Panc1 (cell line): ENCODE results near the gene MAPKAP1. TPM values are rescaled to one million over a fixed set of nuclear protein-coding genes. Genes with fewer than 3 reads are reported as not detected.

Source experiments
- ATAC-seq: fragments of 200-7000 bp; cut with Tn5 transposase; 2 replicates; pipeline ENCODE4 v1.9.1; 2020; ENCODE audit warnings: mild to moderate bottlenecking, moderate library complexity
- BruUV-seq: library from RNA; stranded (reverse); fragments of 400-500 nt; replicated peaks from 2 replicates; lab custom pipeline; 2021; lab: Mats Ljungman, UMichigan
- CTCF ChIA-PET: fragments of 300-600 bp; sonication (Branson Sonifier 250); formaldehyde crosslinking; loops from one replicate; lab custom pipeline; 2022; ENCODE audit warnings: antibody characterized with exemption; lab: Charles Lee
- POLR2A ChIA-PET: fragments of 300-600 bp; sonication (Branson Sonifier 250); formaldehyde crosslinking; loops from one replicate; lab custom pipeline; 2022; ENCODE audit warnings: antibody characterized with exemption; lab: Charles Lee
- DNase-seq: peaks from one replicate; pipeline ENCODE4 v3.0.0-alpha.2; 2010; ENCODE audit warnings: low read depth, low spot score
- H3K27ac ChIP-seq: 2 replicates; pipeline ENCODE4 v1.5.1; 2011; ENCODE audit warnings: mild to moderate bottlenecking, low read length, inconsistent platforms
- H3K27me3 ChIP-seq: fragments of 200-500 bp; sonication (Bioruptor generic); 2 replicates; pipeline ENCODE4 v1.6.0; 2014; ENCODE audit warnings: low read length, inconsistent platforms; ENCODE audit not compliant: control insufficient read depth, insufficient read depth
- H3K36me3 ChIP-seq: fragments of 200-500 bp; sonication (Bioruptor generic); 2 replicates; pipeline ENCODE4 v1.5.1; 2014; ENCODE audit warnings: inconsistent platforms, mild to moderate bottlenecking, low read length, moderate library complexity; ENCODE audit not compliant: control insufficient read depth, insufficient read depth
- H3K4me1 ChIP-seq: 2 replicates; pipeline ENCODE4 v1.5.1; 2011; ENCODE audit warnings: inconsistent platforms, mild to moderate bottlenecking, low read length, moderate library complexity; ENCODE audit not compliant: control insufficient read depth, insufficient read depth
- H3K4me3 ChIP-seq, 2 experiments: 2 replicates each; pipeline ENCODE4 v1.5.1; 2011 to 2012; ENCODE audit warnings: low read depth in 2 of 2, low read length in 2 of 2, mild to moderate bottlenecking in 2 of 2, inconsistent platforms in 1 of 2, moderate library complexity in 1 of 2
- H3K9me3 ChIP-seq: fragments of 200-500 bp; sonication (Bioruptor generic); 2 replicates; pipeline ENCODE4 v1.5.1; 2014; ENCODE audit warnings: low read depth, mild to moderate bottlenecking, inconsistent platforms, low read length, moderate library complexity; ENCODE audit not compliant: control insufficient read depth, insufficient read depth
- POLR2AphosphoS5 ChIP-seq: IDR thresholded peaks from 2 replicates; pipeline ENCODE4 v1.6.1; 2012; ENCODE audit warnings: mild to moderate bottlenecking, low read depth, low read length, moderate library complexity
- REST ChIP-seq, 2 experiments: IDR thresholded peaks; 2 replicates each; pipeline ENCODE4 v1.6.1; 2011 to 2012; ENCODE audit warnings: low read depth in 2 of 2, control low read depth in 1 of 2, low read length in 1 of 2, mild to moderate bottlenecking in 1 of 2, moderate library complexity in 1 of 2; ENCODE audit not compliant: insufficient read depth in 1 of 2
- SIN3A ChIP-seq: IDR thresholded peaks from 2 replicates; pipeline ENCODE4 v1.6.1; 2012; ENCODE audit warnings: low read depth, mild to moderate bottlenecking, low read length, moderate library complexity, borderline replicate concordance; ENCODE audit not compliant: insufficient read depth
- TCF7L2 ChIP-seq: IDR thresholded peaks from 2 replicates; pipeline ENCODE4 v1.6.1; 2011; ENCODE audit warnings: mild to moderate bottlenecking, low read depth, low read length, inconsistent platforms
- in situ Hi-C: cut with HindIII; loops from 2 replicates; pipeline ENCODE4 v1.10.0; 2016; ENCODE audit warnings: low sequenced_read_pairs, low pct_unique_long_range_greater_than_20kb
- intact Hi-C: fragments of 100-400 bp; cut with micrococcal nuclease; formaldehyde crosslinking; loops from one replicate; pipeline ENCODE4 v1.10.0; 2022; ENCODE audit not compliant: unreplicated experiment
- total RNA-seq: library from RNA; stranded (reverse); gene quantifications from one replicate; pipeline ENCODE4 v1.2.1, GENCODE V29; 2021; ENCODE audit not compliant: unreplicated experiment
- TF ChIP-seq, protein P1 (sequence below): fragments of 450-650 bp; IDR thresholded peaks from 2 replicates; pipeline ENCODE4 v1.5.1; 2017; ENCODE audit warnings: mild to moderate bottlenecking

MAPKAP1 gene
- total RNA-seq, 1 experiment from 2014 or later, result 72.7 TPM

- in situ Hi-C loops, result no loop called here
- ATAC-seq, result peak; percentile 96
- POLR2A ChIA-PET, result no interaction called here
Measured at GRCh38 chr9:125513668-125514413, 193.2 kb downstream of the MAPKAP1 start.

DNA sequence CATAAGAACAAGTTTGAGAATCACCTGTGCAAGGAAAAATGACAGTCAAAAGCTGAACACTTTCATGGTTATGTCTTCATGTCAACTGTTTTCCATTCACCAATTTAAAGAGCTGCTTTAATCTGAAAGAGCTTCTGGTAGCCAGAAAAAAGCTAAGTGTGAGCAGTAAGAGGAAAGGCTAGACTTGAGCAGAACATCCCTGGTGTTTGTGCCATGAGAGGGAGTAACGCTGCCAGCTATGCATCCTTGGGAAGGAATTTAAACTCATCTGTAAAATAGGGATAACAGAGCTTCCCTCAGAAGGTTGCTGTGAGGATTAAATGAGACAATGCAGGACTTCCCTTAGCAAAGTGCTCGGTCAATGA is 193.7 kb downstream of the MAPKAP1 start:
- H3K4me3 ChIP-seq, result peak overlapping the region; percentile 5 to 35; a peak in 2 of 4 replicates
- ChIA-PET CTCF (no interaction called here), POLR2A (no interaction called here)
- no TSS peak for BruUV-seq
- ATAC-seq, result peak; percentile 16; the same call in 1 of the 2 replicates
- H3K36me3 ChIP-seq, result no peaks in the 10 kb centered on the region
- H3K27ac ChIP-seq, result peak overlapping the region; percentile 57; the same call in 1 of the 2 replicates
- no peaks in the 10 kb centered on the region for H3K9me3 ChIP-seq
- intact Hi-C loops, result no loop called here
- H3K27me3 ChIP-seq, result no peaks in the 10 kb centered on the region
- TF ChIP-seq REST (IDR thresholded peaks at IDR 0.05; ENCODE audit: insufficient read depth in 1 of 2, low read depth in 2 of 2, low read length in 1 of 2) (no peak), SIN3A (no peak), TCF7L2 (no peak), POLR2AphosphoS5 (no peak)
- TF ChIP-seq, protein P1, sequence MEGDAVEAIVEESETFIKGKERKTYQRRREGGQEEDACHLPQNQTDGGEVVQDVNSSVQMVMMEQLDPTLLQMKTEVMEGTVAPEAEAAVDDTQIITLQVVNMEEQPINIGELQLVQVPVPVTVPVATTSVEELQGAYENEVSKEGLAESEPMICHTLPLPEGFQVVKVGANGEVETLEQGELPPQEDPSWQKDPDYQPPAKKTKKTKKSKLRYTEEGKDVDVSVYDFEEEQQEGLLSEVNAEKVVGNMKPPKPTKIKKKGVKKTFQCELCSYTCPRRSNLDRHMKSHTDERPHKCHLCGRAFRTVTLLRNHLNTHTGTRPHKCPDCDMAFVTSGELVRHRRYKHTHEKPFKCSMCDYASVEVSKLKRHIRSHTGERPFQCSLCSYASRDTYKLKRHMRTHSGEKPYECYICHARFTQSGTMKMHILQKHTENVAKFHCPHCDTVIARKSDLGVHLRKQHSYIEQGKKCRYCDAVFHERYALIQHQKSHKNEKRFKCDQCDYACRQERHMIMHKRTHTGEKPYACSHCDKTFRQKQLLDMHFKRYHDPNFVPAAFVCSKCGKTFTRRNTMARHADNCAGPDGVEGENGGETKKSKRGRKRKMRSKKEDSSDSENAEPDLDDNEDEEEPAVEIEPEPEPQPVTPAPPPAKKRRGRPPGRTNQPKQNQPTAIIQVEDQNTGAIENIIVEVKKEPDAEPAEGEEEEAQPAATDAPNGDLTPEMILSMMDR, result no peak
- in situ Hi-C loops, result no loop called here
- H3K4me1 ChIP-seq, result peaks cover 19% of the 10 kb centered on the region
- no peak for DNase-seq

More at GRCh38 chr9:125513668-125514413, 193.2 kb downstream of the MAPKAP1 start:
- H3K4me1 ChIP-seq, result peaks cover 19% of the 10 kb centered on the region
- H3K36me3 ChIP-seq, result no peaks in the 10 kb centered on the region
- DNase-seq, result no peak
- H3K27ac ChIP-seq, result peak overlapping the region; percentile 57
- no peaks in the 10 kb centered on the region for H3K9me3 ChIP-seq
- TF ChIP-seq POLR2AphosphoS5 (no peak), TCF7L2 (no peak), REST (IDR thresholded peaks at IDR 0.05; ENCODE audit: insufficient read depth in 1 of 2, low read depth in 2 of 2, low read length in 1 of 2) (no peak), SIN3A (no peak)
- TF ChIP-seq, protein P1, result no peak
- intact Hi-C loops, result no loop called here
- CTCF ChIA-PET, result interaction anchor here (0.5 kb wide), 1 partner anchor 314 kb away, joined by 5 read pairs; the partner anchor contains the start of gene RABEPK
- H3K4me3 ChIP-seq, result peak overlapping the region; percentile 5 to 35; a peak in 2 of 4 replicates
- BruUV-seq, result no TSS peak
- no peaks in the 10 kb centered on the region for H3K27me3 ChIP-seq
